GM04504 (cell line): ENCODE data around the gene CDKAL1.

Experiments used
- DNase-seq: peaks from one replicate; pipeline ENCODE4 v3.0.0-alpha.2; 2012; ENCODE audit warnings: low read depth

CDKAL1 gene

DNA sequence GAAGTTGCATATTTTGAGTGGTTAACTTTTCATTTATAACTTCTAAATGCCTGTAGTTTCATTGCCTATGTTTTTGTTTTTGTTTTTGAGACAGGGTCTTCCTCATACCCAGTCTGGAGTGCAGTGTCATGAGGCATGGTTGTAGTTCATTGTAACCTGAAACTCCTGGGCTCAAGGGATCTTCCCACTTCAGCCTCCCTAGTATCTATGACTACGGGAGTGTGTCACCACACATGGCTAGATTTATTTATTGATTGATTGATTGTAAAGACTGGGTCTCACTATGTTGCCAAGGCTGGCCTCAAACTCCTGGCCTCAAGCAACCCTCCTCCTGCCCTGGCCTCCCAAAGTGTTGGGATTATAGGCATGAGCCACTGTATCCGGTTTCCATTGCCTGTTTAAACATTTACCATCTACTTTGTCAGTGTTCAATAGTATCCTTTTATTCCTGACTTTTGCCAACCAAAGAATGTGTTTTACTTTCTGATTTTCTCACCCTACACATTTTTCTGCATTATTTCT, 144.6 kb downstream of the CDKAL1 start:
- DNase-seq = no peak

DNA sequence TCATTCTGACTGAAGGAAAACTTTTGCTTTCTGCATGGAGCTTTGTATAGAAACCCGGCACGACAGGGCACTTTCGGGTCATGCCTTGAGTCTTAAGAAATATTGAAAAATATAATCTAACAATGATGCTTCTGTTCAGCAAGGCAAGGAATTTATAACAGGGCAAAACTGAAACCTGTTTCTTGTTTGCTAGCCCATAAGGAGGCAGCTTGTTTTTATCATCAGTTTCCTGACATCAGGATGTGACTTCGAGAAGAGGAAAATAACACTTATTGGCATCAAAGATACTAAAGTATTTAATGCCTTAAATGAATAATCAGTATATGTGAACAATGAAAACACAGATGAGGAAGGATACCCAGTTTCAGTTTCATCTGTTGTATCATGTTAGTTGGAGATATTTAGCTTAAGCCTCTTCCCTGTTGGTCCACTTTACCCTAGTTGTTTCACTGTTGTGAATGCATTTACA, 146.5 kb downstream of the CDKAL1 start:
- DNase-seq = no peak

DNA sequence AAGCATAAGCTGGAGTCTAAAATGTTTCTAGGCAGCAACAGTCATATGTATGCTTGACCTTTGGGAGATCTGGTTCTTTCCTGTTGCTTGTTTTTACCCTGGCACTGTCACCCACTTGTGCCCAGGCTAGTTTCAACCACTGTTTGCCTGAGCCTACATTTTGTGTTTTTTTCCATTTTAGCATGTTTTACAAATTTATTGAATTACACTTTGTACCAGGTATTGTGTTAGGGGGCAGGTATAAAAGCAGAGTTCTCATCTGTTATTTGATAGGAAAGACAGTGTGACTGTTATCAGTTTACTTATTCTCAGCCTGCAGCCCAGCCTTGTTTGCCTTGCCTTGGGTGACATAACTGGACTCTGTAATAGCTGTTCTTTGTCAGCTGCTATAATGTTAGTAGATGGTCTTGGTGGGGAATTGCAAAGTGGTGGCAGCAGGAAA, 147.0 kb downstream of the CDKAL1 start:
- DNase-seq = no peak

DNA sequence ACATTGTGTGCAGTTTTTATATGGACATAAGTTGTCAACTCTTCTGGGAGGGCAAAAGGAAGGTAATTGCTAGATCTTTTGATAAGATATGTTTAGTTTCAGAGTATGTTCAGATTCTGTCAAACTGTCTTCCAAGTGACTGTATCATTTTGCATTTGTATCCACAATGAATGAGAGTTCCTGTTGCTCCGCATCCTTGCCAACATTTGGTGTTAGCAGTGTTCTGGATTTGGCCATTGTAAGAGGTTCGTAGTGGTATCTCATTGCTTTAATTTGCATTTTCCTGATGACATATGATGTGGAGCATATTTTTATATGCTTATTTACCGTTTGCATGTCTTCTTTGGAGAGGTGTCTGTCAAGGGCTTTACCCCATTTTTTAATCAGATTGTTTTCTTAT, 150.2 kb downstream of the CDKAL1 start:
- no peak for DNase-seq

DNA sequence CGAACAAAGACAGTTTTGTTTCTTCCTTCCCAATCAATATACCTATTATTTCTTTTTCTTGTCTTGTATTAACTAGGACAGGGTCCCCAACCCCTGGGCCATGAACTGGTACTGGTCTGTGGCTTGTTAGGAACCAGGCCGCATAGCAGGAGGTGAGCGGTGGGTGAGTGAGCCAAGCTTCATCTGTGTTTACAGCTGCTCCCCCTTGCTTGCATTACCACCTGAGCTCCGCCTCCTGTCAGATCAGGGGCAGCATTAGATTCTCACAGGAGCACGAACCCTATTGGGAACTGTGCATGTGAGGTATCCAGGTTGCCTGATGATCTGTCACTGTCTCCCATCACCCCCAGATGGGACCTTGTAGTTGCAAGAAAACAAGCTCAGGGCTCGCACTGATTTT, 151.9 kb downstream of the CDKAL1 start:
- DNase-seq = no peak

DNA sequence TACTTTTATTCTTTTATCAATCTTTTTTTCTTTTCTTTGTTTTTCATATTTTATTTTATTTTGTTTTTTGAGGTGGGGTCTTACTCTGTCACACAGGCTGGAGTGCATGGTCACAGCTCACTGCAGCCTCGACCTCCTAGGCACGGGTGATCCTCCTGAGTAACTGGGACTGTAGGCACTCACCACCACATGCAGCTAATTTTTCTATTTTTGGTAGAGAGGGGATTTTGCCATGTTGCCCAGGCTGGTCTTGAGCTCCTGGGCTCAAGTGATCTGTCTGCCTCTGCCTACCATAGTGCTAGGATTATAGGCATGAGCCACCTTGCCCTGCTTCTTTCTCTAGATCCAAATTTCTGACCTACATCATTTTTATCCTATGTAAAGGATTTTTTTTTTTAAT, 153.2 kb downstream of the CDKAL1 start:
- DNase-seq = no peak

DNA sequence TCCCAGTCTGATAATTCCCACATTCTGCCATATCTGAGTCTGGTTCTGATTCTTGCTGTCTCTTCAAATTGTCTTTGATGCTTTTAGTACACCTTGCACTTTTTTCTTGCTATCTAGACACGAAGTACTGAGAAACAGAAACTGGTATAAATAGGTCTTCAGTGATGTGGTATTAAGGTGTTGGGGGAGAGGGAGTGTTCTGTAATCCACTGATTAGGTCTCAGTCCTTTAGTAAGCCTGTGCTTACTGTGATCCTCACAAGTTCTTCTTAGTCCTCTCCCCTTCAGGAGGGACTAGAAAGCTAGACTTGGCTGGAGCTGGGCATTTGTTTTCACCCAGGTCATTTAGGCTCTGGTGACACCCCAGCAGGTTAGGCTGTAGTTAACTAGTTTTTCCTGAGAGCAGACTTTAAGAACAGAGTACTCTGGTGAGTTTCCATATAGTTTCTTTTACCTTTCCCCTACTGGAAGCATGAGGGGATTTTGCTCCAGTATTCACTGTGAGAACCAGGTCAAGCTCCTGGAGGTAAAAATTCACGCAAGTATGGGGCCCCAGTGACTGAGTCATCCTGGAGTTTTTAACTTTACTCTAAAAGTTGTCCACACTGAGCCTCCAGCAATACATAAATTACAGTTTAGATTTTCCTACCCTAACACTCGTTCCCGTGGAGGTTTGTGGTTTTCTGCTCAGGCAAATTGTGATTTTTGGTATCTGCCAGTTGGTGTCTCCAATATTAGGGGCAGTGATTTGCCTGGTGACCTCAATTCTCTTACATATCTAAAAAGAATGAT, 154.6 kb downstream of the CDKAL1 start:
- no peak for DNase-seq

DNA sequence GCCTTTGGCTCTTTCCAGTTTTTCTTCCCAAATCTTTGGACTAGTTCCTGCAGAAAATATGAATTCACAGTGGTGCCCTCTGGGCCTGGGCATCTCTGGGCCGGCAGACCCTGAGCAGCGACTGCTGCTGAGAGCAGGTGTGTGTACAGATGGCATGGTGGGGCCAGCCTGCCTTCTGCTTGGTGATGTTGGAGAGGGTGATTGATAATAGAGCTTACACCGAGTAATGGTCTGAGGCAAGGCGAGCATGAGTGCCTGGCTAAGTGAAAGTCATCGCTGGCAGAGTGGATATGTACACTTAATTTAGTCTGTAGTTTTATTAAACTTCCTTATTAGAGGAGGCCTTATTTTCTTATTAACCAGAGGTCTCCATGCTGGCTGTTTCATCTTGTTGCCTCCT, 156.9 kb downstream of the CDKAL1 start:
- DNase-seq = no peak

DNA sequence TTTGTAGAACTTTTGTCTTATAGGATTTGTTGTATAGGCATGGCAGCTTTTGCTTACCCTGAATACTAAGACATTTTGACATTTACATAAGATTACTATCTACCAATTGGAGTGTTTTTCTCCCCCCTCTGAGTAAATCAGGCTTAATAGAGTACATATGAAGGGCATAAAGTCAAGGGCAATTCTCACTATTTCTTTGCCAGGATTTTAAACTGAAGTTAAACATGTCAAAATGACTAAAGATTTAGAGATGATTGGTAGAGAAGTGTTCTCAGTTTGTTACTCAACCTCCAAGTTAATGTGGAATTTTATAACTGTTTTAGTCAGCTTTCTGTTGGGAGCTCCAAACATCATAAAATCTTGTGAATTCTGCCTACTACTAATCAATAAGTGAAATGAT, 157.8 kb downstream of the CDKAL1 start:
- DNase-seq = peak; percentile 28

DNA sequence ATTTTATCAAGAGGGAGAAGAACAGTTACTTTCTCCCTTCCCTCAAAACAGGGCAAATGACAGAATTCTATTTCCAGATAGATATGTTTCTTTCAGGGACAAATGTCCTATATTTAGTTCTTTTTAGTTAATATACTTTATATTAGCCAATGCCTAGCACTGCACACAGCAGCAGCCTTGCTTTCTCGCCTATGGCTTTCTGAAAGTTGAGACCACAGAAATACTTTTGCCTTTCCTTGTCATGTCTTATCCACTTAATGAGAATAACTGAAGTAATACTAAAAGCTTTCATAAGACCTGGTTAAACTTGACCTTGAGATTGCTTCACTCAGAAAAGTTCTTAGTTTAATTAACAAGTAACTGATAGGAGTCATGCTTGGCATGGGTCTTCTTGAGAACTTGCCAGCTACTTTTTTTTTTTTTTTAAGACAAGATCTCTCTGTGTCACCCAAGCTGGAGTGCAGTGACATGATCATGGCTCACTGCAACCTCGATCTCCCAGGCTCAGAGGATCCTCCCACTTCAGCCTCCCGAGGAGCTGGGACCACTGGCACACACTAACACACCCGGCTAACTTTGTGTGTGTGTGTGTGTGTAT, 159.3 kb downstream of the CDKAL1 start:
- DNase-seq = peak; percentile 33

DNA sequence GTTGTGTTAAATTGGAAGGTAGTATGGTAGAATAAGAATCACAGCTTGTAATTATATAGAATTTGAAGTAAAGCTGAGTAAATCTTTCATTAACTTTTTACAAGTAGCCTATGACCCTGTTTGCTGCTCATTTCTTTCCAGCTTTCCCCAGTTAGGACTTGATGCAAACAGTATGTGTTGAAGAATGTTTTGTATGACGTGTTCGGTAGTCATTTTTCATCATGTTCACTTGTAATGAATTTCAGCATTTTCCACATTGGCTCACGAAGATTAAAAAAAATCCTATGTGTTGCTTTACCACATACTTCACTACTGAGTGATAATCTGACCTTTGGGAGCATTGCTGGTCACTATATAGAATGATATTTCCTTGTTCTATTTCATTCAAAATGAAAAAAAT, 162.4 kb downstream of the CDKAL1 start:
- peak; percentile 73 for DNase-seq

DNA sequence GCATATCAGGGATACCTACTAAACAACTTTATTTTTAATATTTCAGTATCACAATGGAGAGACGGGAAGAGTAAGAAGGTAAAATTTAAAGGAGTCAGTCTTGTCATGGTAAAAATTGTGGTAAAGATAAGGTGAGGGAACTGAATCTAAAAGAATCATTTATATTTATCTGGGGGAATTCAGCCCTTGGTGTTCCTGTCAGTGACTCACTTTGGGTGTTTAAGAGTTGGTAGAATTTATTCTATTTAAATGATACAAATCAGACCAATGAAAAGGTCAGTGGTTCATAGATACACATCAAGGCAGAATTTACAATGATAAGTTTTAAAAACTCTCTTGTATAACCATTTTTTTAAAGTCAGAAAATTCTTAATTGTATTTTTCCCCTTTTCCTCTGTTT, 164.4 kb downstream of the CDKAL1 start:
- DNase-seq = no peak

DNA sequence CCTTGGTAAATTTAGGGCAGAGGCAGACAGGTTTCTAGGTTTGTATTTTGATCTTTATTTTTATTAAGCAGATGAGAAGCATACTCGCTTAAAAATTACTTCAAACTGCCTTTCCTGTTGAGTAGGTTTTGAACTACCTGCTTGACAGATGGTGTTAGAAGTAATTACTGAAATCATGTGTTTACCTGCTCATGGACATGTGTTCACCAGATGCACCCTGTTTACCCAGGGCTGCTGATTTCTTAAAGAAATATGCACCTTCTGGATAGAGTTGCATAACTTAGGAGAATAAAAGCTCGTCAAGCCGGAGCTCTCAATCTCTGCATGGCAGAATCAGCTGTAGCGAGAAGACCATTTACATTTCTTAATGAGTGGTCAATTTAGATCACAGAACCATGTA, 165.1 kb downstream of the CDKAL1 start:
- no peak for DNase-seq

DNA sequence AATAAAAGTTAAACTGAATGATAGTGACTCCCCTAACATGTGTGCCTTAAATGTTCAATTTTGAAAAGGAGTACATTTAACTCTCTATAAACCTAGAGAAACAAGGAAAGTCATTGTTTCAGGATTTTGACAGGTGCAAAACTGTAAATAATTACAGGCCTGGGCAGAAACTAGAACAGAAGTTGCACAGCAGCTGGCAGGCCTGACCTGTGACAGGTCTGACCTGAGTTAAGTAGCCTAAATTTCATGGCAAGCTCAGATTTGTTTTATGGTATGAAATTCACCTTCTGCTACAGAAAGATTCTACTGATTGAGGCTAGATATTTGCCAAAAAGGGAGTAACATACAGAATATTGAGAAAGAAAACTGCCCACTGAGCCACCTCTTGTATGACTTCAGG, 166.1 kb downstream of the CDKAL1 start:
- no peak for DNase-seq

DNA sequence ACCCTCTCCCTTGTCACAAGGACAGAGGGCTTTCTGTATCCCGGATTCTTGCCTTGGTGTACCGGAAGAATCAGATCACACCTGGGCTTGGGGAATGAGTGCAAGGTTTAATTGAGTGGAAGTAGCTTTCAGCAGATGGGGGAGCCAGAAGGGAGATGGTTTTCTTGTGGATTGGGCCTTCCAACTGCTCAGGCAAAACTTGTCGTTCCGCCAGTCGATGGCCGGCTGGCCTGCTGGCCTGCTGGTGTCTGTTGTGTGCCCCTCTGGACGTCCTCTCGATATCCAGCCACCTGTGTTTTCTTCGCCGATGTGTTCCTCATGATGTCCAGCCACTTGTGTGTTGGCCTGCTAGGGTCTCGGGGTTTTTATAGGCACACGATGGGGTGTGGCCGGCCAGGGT, 168.1 kb downstream of the CDKAL1 start:
- no peak for DNase-seq

DNA sequence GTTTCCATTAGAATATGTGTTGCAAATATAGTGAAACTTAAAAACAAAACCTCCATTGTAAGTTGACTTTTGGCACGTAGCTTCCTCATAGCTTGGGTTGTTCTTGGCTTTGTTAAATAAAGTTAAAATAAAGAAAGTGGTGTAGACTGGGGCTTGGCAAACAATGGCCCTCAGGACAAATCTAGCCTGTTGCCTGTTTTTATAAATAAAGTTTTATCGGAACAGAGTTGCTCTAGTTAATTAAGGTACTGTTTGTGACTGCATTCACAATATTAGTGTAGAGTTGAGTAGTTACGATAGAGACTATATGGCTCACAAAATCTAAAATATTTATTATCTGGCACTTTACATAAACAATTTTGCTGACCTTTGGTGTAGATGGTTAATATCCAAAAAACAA, 168.8 kb downstream of the CDKAL1 start:
- no peak for DNase-seq

DNA sequence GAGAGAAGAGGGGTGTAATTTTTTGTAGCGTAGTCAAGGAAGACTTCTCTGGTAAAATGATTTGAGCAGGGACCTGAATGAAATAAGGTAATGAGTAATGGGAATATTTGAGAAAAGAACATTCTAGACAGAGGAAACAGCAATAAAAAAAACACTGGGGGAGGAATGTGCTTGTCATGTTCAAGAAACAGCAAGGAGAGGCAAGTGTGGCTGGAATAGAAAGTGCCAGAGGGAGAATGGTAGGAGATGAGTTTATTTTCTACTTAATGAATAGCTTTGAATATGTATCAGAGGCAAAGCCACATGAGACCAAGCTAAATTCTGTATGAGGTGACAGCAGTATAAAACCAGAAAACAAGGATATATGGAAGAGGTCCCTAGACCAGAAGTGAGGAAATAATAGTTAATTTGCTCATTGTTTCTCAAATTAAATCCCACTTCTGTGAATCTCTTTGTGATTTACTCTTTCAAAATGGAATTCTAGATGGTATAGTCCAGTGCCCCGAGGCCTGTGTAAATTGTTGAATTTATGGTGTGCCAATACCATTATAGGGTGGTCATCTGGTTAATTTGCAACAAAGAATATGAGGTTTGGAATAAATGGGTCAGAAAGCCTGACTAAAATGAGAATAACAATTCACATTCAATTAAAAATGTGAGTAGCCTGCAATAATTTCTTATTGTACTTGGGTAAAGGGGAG, 170.2 kb downstream of the CDKAL1 start:
- no peak for DNase-seq

DNA sequence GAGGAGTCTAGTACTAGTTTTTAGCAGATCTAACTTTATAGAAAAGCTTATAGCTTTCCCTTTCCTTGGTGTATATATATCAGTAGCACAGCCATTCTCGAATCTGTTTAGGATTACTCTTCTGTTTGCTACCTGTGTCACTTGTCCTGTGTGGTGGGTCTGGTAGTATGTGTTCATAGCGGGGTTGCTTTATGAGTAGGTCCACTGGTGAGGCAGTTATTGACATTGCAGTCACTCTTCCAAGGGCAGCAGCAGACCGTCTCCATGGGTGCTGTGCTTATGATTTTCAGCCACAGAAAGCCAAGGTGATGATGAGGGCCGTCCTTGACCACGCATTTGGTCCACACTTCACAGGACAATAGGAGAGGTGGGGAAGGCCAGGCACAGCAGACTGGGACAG, 171.5 kb downstream of the CDKAL1 start:
- DNase-seq = no peak

DNA sequence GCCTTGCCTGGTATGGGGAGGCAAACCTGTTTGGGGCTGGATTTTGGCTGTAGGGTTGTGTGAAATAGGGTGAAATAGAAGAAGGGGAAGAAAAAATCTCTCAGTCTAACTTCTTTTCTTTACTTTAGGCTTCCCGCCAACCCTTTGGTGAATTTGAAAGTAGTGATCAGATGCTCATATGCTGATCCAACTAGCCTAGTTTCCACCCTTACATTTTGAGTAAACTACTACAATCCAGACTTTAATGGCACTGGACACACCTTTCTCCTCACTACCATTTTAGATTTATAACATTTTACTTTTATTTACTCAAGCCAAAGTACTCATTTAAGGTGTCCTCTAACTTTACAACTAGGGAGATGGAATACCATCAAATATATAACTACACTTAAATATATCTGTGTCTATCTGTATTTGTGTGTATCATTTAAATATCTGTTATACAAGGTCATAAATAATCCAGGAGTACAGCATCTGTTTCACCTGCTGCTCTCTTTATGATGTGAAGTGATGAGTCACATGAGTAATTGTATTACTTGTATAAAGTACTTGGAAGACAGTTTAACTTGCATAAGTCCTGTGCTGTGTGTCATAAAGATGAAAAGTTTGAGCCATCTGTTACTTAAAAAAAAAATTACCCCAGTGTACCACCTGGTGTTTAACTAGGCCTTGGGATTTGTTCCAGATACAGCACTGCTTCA, 172.1 kb downstream of the CDKAL1 start:
- peak; percentile 28 for DNase-seq

DNA sequence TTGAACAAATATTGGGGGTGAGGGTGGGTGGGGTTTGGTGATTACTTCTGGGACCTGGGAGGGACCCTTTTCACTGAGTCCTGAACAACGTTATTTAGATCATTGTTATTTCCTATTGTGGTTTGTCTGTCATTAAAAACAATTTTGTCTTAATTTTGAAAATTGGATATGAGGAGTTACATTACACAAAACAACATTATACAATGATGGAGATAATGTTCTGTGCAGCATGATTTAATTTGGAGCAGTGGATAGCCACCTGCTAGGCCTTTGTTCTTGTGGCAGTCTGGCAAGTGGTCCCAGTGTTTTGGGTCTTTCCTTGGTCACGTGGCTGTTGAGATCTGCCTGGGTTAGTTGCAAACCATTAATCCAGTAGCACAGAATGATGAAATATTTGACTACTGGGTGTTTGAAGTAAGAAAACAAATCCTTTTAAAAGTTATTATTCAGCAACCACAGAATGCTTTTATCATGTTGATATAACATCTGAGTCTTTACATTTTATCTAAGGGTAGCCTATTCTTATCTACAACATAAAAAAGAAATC, 172.8 kb downstream of the CDKAL1 start:
- DNase-seq = no peak

DNA sequence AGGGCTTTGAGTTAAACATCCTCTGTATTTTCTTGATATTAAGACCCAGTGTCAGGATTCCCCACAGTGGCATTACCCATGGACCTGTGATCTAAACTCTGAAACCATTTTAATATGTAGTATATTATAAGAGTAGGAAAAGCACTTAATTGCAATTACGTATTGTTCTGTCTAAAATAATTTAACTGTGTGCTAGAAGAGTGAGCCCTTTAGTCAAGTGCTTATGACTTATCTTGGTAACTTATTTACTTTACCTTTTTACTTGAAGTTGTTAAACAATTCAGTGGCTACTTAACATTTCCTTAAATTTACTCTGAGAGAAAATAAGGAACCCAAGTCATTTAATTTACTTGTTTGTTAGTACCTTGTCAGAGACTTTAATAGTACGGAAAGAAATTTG, 173.6 kb downstream of the CDKAL1 start:
- no peak for DNase-seq
